Stimulated activated CD4-positive, alpha-beta T cell treated with anti-CD3 and anti-CD28 coated beads, TNF-alpha, amount 100 ng/mL, for 48 hours (primary cell): ENCODE measurements around the gene PCSK5.
"Not testable (repeated sequence)": the region's sequence is repeated elsewhere in the genome, so short reads cannot be mapped to it uniquely, and the experiment has no call there.

Experiments
- DNase-seq, 3 donors: peaks; one replicate each; pipeline ENCODE4 v3.0.0-alpha.2; 2020; ENCODE audit warnings: low read depth in 3 of 3

Gene PCSK5

DNA sequence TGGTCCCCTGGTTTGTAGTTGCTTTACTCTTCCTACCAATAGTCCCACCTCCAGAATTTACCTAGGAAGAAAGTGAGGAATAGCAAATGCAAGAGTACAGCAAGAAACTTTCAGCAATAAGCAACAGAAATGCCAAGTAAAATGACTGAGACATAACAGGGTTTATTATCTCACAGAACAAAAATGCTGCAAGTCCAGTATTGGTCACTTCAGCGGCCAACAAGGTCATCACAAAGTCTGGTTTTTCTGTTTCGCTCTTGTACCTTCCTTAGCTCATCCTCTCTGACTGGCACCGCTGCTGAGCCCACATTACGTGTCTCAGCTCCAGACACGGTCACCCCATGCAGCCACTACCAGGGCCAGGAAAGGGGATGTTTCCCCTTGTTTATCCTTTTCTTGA is 421.1 kb downstream of the PCSK5 start:
- DNase-seq, result no peak

DNA sequence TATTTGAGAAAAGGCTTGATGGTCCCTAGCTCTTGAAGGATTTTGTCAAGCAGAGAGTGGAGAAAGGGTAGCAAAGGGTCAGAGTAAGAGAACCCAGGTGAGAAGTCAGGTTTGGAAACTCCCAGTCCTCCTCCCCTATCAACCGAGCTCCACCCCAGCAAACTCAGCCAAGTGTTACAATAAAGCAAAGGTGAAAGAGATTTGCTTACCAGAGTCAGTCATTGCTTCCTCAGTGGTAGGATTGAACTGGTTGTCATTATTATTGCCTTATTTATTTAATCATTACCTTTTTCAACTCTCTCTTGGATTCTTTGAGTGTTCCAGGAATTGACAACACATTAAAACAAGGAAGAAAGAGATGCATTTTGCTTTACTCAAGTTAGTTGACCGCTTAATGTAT is 423.3 kb downstream of the PCSK5 start:
- DNase-seq, result no peak

DNA sequence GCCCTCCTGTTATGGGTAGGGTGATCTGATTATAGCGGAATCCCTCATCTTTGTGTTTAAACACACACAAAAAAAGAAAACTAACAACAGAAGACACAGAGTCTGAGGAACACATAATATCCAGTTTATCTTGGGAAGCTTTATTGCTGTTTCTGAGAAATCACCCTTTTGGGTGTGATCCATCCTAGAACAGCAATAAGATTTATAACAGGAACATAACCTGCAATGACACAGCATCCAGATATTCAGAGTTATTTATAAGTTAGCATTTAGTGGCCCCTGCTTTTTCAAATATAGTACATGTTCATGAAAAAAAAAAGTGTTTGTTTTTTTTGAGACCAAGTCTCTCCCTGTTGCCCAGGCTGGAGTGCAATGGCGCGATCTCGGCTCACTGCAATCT is 423.8 kb downstream of the PCSK5 start:
- DNase-seq, result no peak

DNA sequence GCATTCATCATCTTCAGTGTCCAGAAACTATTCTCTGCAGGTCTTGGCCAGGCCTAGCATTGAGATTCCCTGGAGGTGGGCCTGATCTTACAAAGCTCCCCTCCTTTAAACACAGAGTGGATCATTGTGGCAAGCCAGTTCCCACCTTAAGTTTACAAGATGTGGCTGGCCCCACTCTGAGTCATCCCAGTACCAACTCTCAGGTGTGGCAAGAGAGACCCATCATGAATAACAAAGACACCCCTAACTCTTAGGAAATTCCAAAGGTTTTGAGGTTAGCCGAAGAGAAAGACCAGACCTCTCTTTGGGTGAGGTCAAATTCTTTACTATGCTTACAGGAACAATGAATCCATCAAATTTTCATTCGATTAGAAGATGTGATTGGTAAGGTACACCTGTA is 425.6 kb downstream of the PCSK5 start:
- DNase-seq, result no peak

DNA sequence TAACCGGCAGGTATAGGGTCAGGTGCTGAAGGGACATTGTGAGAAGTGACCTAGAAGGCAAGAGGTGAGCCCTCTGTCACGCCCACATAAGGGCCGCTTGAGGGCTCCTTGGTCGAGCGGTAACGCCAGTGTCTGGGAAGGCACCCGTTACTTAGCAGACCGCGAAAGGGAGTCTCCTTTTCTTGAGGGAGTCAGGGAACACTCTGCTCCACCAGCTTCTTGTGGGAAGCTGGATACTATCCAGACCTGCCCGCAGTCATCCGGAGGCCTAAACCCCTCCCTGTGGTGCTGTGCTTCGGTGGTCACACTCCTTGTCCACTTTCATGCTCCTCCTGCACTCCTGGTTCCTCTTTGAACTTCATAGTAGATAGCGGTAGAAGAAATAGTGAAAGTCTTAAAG is 429.0 kb downstream of the PCSK5 start:
- not testable (repeated sequence) for DNase-seq

DNA sequence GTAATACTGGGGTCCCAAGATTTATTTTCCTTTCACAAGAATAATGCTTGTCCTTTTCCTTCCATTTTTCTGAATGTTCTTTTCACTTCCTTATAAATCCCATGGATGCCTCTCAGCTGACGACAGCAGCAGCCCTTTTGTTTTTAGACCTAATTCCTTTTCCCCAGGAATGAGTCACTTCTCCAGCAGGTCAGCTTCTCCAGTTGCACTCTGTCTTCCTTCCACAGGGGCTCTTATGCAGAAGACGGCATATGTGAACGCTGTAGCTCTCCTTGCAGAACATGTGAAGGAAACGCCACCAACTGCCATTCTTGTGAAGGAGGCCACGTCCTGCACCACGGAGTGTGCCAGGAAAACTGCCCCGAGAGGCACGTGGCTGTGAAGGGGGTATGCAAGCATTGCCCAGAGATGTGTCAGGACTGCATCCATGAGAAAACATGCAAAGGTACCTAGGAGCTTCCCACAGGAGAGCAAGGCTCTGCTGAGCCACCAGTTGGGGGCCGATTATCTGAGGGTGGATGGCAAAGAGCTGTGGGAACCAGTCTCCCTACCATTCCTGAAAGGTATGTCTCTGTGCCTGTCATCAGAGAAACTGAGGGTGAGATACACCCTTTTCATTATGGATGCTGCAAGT is 430.8 kb downstream of the PCSK5 start:
- DNase-seq, result no peak

DNA sequence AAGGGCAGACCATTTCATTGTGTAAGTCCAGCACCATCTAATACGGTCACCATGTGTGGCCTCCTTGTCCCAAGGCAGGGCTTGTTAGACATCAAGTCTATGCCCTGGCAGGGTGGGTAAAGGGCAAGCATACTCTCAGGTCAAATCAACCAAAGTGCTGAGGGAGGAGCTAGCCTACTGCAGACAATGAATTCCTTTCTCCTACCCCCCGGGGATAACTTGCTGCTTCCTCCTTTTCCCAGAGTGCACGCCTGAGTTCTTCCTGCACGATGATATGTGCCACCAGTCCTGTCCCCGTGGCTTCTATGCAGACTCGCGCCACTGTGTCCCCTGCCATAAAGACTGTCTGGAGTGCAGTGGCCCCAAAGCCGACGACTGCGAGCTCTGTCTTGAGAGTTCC is 432.3 kb downstream of the PCSK5 start:
- no peak for DNase-seq

DNA sequence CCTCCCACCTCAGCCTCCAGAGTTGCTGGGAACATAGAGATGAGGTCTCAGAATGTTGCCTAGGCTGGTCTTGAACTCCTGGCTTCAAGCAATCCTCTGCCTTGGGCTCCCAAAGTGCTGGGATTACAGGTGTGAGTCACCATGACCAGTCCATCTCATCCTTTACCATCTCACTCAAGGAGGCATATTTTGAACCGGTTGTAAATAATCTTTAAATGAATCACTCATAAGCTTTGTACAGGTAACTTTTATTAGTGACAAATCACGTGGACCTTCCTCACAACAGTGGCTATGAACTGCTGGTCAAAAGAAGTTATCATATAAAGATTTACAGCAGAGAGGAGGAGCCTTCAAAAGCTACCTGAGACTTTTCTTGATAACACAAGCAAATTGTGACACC is 433.0 kb downstream of the PCSK5 start:
- DNase-seq, result no peak

DNA sequence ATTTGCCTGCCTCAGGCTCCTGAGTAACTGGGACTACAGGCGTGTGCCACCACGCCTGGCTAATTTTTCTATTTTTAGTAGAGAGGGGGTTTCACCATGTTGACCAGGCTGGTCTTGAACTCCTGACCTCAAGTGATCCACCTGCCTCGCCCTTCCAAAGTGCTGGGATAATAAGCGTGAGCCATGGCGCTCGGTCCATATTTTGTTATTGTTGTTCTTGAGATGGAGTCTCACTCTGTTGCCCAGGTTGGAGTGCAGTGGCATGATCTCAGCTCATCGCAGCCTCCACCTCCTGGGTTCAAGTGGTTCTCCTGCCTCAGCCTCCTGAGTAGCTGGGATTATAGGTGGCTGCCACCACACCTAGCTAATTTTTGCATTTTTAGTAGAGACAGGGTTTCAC is 433.6 kb downstream of the PCSK5 start:
- not testable (repeated sequence) for DNase-seq

DNA sequence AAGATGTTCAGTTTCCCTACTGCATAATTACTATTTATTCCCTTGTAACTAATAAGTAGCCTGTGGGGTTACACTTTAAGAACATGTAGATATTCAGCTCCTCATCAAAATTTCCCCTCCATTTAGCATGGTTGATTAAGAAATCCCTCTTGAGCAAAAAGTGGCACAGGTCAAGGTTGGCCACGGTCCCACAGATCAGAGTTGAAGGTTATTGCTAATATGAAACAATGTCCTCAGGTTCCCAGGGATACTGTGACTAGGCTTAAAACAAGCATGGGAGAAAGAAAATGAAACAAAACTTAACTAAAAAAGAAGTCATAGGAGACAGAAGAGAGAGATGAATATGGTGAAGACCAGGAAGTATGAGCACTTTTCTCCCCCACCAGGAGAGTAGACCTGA is 439.6 kb downstream of the PCSK5 start:
- DNase-seq, result no peak

DNA sequence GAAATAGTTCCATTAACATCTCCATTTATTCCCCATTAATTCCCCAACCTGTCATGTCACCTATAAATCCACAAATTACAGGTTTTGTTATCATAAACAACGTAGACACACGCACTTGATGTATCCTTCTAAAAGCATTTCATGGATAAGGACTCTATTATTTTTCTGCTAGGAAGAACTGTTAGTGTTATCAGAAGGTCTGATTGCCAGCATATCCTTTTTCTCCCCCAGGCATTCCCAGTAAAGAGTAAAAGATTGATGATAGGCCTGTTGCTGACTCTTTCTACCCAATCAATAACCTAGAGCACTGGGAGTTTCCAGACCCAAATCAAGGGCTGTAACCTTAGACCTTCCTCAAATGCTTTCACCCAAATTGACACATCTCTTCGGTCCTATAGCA is 442.9 kb downstream of the PCSK5 start:
- no peak for DNase-seq

DNA sequence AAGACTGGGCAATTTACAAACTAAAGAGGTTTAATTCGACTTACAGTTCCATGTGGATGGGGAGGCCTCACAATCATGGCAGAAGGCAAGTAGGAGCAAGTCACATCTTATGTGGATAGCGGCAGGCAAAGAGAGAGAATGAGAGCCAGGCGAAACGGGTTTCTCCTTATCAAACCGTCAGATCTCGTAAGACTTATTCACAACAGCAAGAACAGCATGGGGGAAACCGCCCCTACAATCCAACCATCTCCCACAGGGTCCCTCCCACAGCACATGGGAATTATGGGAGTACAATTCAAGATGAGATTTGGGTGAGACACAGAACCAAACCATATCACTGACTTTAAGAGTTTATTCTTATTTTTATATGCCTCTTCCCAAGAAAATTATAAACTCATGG is 443.5 kb downstream of the PCSK5 start:
- DNase-seq, result no peak

DNA sequence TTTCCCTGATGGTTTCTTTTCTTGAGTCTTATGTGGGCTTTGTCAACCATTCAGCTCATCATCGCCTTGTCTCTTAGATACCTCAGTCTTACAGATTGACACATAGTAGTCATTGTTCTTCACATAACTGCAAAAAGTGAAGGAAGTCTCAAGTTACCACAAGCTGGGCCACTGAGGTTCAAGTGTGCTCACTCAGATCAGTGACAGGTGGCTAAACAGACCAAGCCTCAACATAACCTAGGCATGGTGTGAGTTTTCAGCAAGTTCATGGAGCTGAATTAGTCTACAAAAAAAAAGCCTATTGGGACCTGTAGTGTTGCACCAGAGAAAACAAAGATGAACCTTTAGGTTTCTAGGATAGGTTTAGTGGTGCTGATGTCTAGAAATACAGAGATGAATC is 445.6 kb downstream of the PCSK5 start:
- no peak for DNase-seq

DNA sequence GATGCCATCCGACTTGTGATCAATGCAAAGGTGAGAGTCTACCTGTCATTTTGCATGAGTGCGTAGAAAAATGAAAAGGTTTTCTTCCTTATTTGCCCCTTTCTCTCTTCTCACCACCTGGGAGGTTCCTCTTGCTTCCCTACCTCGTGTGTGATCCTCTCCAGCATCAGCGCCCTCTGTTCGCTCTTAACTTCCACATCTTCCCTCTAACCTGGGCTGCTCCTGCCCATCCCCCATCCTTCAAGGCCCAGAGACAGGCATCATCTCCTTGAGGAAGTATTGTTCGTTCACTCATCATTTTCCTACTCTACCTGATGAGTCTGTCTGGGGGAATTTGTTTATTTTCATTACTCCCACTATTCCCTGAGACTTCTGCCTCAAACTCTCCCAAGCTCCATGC is 447.9 kb downstream of the PCSK5 start:
- DNase-seq, result no peak

DNA sequence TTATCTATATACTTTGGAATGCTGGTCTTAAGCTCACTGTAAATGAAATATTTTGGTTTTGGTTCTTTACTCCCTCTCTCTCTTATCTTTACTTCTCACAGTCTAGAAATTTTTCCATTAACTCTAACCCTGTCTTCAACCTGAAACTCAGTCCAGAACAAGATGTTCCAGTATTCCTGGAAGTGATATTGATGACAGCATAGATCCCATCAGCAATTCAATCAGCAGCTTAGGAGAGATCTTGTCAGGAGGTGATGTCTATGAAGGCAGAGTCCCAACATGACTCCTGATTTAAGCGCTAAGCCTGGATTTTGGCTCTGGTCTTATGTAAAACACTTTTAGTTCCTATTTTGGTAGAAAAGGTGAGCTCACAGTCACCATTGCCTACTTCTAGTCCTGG is 451.1 kb downstream of the PCSK5 start:
- no peak for DNase-seq

DNA sequence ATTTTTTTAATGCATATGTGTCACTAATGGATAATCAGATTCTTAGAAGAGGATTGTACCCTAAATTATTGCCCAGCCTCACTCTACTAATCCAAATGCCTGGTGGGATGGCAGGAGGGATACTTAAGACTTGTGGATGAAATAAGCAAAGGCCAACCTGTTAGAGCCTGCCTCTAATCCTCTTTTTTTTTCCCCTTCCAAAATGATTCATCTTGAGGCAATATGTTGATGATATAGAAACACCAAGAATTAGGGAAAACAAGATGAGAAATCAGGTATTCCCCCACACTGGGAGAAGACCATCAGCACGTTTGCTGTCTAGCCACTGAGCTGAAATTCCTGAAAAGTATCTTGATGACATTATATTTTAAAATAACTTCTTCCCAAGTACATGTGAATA is 451.7 kb downstream of the PCSK5 start:
- DNase-seq, result no peak

DNA sequence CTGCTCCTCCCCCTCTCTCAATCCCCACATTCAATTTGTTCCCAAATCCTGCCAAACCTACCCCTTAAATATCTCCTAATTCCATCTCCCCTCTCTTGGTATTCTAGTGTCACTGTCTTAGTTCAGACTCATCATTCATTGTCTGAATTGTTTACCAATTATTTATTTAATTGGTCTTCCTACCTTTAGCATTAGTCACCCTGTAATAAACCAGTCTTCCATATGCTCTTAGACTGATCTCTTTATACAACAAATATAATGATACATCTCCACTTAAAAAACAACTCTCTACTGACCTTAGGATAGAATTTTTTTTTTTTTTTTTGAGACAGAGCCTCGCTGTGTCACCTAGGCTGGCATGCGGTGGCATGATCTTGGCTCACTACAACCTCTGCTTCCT is 452.4 kb downstream of the PCSK5 start:
- DNase-seq, result no peak

DNA sequence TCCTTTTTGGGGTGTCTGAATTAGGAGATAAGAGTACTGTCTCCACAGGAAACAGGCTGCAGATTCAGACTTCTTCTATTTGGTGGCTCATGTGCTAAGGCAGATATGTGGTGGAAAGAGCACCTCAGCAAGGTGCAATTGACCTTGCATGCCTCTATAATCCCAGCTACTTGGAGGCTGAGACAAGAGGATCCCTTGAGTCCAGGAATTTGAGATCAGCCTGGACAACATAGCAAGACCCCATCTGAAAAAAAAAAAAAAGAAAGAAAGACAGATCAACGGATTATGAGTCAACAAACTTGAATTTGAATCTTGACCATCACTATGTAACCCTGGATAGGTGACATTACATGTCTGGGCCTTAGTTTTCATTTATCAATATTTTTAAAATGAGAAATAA is 459.4 kb downstream of the PCSK5 start:
- DNase-seq, result no peak

DNA sequence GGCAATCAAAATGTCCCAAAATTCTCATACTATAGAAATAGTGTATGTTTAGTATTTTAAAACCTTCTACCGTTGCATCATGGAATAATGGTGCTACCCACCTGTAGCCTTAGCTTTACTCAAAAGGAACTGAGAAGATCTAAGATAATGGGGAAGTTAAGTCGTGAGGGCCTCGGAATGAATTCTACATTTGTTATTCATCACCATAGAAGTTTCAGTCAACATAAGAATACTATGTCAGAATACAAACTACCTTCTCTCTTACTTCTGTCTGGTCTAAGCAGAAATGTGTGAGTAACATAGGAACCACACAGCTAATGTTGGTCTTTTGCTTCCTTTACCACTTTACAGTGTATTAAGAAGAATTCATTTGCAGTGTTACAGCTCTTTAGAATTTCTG is 460.5 kb downstream of the PCSK5 start:
- DNase-seq, result no peak

DNA sequence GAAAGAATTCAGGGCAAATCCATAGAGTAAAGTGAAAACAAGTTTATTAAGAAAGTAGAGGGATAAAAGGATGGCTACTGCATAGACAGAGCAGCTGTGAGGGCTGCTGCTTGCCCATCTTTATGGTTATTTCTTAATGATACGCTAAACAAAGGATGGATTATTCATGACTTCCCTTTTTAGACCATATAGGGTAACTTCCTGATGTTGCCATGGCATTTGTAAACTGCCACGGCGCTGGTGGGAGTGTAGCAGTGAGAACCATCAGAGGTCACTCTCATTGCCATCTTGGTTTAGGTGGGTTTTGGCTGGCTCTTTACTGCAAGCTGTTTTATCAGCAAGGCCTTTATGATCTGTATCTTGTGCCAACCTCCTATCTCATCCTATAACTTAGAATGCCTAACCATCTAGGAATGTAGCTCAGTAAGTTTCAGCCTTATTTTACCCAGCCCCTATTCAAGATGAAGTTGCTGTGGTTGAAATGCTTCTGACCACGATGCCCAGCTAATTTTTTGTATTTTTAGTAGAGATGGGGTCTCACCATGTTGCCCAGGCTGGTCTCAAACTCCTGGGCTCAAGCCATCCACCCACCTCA is 461.6 kb downstream of the PCSK5 start:
- DNase-seq, result no peak

DNA sequence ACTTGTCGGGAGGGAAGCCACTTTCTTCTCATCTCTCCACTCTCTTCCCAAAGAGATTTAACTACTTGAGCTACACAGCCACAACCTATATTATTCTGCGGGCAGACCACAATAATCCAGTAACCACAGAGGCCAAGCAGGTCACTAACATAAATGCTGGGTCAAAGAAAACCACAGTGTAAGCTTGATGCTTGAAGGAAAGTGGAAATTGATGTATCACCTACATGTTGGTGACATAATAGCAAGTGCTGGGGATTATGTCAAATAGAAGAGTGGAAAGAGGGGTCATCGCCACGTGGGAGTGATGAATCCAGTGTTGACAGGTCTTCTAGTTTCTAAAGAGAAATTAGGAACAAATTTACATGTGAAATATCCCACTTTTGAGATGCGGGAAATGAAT is 462.8 kb downstream of the PCSK5 start:
- no peak for DNase-seq

DNA sequence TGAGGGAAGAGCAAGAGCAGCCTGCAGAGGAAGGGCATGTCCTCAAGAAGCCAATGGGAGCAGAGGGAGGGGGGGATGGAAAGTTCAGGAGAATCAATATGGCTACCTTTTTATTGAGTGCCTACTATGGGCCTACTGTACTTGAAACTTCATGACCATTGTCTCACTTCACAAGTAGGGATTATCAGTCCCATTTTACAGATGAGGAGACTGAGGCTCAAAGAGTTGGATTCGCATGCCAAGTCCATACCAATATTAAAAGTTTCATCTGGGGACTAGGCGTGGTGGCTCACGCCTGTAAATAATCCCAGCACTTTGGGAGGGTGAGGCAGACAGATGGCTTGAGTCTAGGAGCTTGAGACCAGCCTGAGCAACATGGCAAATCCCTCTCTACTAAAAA is 463.7 kb downstream of the PCSK5 start:
- DNase-seq, result no peak

DNA sequence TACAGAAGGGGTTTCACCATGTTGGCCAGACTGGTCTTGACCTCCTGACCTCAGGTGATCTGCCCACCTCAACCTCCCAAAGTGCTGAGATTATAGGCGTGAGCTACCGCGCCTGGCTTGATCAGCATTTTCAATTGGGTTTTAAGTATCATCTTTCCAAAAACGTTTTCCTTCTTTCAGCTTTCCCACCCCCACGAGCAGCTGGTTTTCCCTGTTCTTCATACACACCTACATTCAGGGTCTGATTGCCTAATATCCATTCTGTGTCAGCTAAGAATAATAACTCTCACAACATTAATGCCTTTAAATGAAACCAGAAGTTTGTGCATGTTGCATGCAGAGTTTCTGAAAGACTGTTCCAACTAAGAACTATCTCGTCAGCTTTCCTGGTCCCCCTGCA is 465.4 kb downstream of the PCSK5 start:
- no peak for DNase-seq

DNA sequence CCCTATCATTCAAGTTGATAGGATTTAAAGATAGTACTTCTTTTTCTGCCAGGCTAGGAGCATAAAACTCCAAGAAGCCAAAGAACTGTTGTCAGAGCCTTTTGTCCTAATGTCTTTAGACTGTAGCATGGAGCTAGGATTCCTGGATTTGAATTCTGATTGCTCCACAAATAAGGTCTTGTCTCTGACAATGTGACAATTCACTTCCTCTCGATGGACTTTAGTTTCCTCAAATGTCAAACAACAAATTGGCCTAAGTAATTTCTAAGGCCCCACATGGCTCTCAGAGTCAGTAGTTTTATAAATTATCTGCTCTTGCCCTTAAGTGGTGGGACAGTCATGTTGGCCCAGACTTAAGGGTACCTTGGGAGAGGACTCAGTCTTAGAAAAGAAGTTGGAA is 467.1 kb downstream of the PCSK5 start:
- no peak for DNase-seq
